NOMO-1 (cell line): ENCODE data around the gene RNF169.
"Not testable (repeated sequence)": the region's sequence is repeated elsewhere in the genome, so short reads cannot be mapped to it uniquely, and the experiment has no call there.

Experiments used
- DNase-seq, 2 experiments: peaks; one replicate each; lab custom pipeline; 2025; ENCODE audit not compliant: unreplicated experiment in 2 of 2; lab: John Stamatoyannopoulos, UW

The RNF169 gene

GRCh38 chr11:74818283-74818946 lies 69.8 kb downstream of the RNF169 start:
- DNase-seq: no peak

- DNase-seq: no peak
Observed at GRCh38 chr11:74819400-74819799, 70.8 kb downstream of the RNF169 start.

GRCh38 chr11:74820763-74821162 lies 72.1 kb downstream of the RNF169 start:
- no peak for DNase-seq

GRCh38 chr11:74822170-74822569 lies 73.5 kb downstream of the RNF169 start:
- DNase-seq: no peak

GRCh38 chr11:74824285-74824982 lies 75.8 kb downstream of the RNF169 start:
- DNase-seq: no peak

GRCh38 chr11:74825596-74825995 lies 76.9 kb downstream of the RNF169 start:
- DNase-seq: not testable (repeated sequence)

GRCh38 chr11:74826901-74827300 lies 78.3 kb downstream of the RNF169 start:
- no peak for DNase-seq

- no peak for DNase-seq
Observed at GRCh38 chr11:74837191-74837590, 88.5 kb downstream of the RNF169 start.

GRCh38 chr11:74838188-74838587 lies 89.5 kb downstream of the RNF169 start:
- no peak for DNase-seq

GRCh38 chr11:74839446-74839845 lies 90.8 kb downstream of the RNF169 start:
- DNase-seq: no peak

GRCh38 chr11:74839971-74840370 lies 91.3 kb downstream of the RNF169 start:
- DNase-seq: no peak

GRCh38 chr11:74840486-74840885 lies 91.8 kb downstream of the RNF169 start:
- no peak for DNase-seq

GRCh38 chr11:74842967-74843366 lies 94.3 kb downstream of the RNF169 start:
- no peak for DNase-seq

- DNase-seq: no peak
Observed at GRCh38 chr11:74844072-74844471, 95.4 kb downstream of the RNF169 start.

GRCh38 chr11:74844865-74845264 lies 96.2 kb downstream of the RNF169 start:
- no peak for DNase-seq

GRCh38 chr11:74845978-74846517 lies 97.4 kb downstream of the RNF169 start:
- DNase-seq: no peak

- no peak for DNase-seq
Observed at GRCh38 chr11:74846770-74847169, 98.1 kb downstream of the RNF169 start.

- DNase-seq: peak in 1 of 2 experiments; percentile 30
Observed at GRCh38 chr11:74847395-74847794, 98.7 kb downstream of the RNF169 start.

- no peak for DNase-seq
Observed at GRCh38 chr11:74847895-74848294, 99.2 kb downstream of the RNF169 start.

GRCh38 chr11:74849525-74850391 lies 101.1 kb downstream of the RNF169 start:
- DNase-seq: no peak

GRCh38 chr11:74853223-74853622 lies 104.6 kb downstream of the RNF169 start:
- DNase-seq: no peak
